GM19324 (cell line): ENCODE results near the gene COL27A1.

Source experiments
- ATAC-seq: cut with Tn5 transposase; IDR thresholded peaks from one replicate; pipeline ENCODE4 v1.9.1; 2021; ENCODE audit warnings: mild to moderate bottlenecking, moderate library complexity; ENCODE audit not compliant: unreplicated experiment, low FRiP score

Gene COL27A1

DNA sequence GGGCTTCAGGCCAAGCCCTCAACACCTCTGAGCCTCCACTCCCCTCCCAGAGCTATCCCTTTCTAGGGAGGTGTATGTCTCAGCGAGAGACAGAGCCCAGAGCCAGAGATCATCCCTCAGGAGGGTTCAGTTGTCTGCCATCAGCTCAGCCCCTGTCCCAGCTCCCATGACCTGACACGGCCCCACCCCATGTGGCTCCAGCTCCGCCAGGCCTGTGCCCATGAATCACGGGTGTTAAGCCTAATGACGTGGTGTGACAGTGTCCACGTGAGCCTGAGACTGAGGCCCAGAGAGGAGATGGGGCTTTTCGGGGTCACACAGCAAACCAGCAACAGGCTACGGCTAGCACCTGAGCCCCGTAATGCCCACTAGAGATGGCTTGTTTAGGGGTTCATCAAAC lies 106.7 kb downstream of the COL27A1 start:
- ATAC-seq = no peak

DNA sequence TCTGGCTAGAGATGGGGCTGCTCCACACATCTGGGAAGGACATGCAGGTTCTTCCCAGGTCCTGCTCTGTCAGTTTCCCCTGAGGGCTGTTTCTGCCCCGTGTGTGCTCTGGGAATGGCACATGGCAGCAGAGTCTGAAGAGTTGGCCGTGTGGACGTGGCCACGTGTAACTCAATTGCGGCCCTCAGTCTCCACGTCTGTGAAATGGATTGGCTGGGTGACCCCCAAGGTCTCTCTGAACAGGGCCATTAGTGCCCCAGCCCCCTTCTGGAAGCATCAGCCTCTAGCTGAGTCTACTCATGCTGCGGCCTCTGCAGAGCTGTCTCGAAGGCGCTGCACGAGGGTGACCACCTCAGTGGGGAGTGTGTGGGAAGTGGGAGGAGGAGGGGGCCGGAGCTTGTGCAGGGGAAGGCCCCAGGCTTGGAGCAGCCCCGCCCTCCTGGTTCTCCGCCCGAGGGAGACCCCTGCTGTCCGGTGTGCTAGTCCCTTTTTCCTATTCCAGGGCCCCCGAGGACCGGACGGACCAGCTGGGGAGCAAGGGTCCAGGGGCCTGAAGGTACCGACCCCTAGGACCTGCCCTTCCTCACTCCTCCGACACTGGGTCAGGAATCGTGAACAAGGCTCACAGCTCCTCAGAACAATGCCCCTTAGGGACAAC lies 108.6 kb downstream of the COL27A1 start:
- no peak for ATAC-seq

DNA sequence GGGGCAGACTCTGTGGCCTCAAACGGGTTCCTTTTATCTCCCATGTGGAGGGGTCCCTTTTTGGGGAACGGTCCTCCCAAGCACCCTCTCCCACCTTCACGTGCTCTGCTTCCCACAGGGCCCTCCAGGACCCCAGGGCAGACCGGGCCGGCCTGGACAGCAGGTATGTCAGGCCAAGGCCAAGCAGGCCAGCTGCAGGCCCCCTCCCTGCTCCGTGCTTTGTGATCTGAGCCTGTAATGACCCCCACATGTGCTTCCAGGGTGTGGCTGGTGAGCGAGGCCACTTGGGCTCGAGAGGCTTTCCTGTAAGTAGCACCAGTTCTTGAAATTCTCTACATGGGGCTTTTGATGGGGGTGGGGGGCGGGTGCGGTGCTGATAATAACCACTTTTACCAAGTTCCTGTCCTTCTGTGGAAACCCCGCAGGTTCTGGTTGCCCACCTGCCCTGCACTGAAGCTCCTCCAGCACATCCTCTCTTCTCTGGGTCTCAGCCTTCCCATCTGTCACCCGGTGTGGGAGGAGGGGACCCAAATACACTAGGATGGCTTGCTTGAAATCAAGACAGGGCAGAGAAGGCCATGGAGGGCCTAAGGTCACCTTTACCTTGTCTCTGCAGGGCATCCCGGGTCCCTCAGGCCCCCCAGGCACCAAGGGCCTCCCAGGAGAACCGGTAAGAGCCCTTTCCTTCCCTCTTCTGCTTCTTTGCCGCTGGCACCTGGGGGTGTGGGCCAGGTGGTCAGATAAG lies 109.6 kb downstream of the COL27A1 start:
- ATAC-seq = no peak

DNA sequence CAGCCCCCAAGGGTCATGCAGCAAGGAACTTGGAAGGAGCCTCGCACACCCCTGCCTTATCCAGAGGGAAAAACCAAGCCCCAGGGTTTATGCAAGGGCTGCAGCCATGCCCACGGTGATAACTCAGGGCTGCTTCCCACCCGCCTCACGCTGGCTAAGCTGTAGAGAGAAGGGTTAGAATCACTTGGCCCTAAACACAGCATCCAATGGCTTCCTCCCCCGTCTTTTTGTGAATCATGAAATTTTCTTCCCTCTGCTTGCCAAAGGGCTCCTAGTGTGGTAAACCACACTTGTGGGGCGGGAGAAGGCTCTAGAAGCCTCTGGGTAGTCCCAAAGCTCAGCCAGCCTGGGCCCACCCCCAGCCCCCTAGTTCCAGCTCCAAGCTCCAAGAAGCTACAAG lies 111.6 kb downstream of the COL27A1 start:
- no peak for ATAC-seq

DNA sequence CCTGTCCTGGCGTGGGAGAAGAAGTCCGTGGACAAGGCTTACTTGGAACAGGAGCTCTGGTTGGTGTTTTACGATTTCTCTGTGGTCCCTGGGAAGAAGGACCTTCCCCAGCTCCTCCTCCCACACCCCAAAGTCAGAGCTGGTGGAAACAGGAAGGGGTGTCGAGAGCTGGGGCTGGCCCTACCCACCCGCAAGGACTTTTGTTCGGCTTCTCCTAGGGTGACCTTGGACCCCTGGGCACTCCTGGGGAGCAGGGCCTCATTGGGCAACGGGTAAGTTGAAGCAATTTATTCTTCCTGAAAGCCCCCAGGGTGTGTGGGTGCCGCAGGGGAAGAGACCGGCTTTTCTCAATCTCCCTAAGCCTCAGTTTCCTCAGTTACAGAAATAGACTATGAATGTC lies 113.7 kb downstream of the COL27A1 start:
- ATAC-seq = no peak

DNA sequence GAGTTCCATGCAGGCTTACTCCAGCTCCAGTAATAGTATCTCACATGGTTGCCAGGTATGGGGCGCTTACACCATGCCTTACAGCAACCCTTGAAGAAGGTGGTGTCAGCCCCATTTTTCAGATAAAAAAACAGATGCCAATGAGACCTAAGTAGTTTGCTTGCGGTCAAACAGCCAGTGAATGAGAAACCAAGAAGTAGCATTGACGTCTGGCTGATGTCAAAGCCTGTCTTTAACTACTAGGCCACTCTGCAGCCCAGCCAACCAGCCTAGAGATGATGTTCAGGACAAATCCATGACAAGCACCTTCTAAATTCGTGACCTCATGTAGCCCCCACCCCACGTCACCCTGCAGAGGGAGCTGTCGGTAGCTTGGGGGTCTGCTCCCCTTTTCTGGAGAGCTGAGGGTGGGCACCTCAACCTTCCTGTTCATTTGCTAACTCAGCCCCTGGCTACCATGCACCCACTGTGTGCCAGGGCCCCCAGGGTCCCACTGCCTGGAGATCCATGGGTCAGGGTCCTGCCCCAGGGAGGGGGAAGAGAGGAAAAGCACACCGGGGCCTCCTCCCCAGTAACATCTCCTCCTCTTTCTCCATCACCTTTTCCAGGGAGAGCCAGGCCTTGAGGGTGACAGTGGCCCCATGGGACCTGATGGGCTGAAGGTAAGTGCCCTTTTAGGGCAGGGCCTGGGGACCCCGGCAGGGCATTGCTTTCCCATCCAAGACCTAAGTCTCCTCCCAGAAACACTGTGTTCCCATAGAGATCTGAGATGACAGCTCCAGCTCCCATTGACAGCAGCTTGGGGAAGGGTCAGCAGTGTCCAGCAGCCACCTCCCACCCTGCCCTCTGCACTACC lies 115.0 kb downstream of the COL27A1 start:
- ATAC-seq = no peak

DNA sequence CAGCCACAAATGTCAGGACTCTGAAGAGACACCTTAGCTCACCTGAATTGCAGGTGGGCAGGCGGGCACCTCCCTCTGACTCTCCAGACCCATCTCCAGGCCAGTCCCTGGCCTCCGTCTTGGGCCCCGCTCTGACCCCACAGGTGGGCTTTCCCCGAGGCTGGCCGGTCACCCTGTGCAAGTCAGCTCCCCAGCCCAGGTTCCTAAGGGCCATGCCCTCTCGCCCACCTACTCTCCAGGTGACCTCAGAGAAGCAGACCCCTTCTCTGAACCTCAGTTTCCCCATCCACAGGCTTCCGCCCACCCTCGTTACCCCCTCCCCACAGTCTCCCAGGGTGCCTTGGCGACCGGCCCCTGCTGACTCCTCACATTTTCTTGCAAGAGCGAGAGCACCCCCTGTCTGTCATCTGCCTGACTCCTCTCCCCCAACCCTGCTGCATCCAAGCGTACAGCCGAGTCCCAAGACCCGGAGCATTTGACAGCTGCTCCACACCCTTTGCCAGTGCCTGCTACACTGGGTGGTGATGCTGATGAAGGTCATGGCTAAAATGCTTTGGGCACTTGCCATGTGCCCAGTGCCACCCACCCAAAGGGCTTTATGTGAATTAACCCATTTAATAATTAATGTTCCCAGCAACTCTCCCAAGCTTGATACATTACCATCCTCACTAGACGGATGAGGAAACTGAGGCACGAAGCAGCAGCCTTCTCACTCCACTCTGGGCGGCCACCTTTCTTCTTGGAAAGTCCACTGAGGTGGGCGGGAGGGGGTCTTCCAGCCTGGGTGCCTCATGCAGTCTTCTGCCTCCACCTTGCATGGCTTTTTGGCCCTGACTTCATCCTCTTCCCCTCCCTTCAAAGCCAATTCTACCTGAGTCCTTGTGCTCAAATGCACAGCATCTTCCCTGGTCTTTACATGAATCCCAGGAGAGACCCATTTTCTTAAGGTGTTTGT lies 116.5 kb downstream of the COL27A1 start:
- no peak for ATAC-seq

DNA sequence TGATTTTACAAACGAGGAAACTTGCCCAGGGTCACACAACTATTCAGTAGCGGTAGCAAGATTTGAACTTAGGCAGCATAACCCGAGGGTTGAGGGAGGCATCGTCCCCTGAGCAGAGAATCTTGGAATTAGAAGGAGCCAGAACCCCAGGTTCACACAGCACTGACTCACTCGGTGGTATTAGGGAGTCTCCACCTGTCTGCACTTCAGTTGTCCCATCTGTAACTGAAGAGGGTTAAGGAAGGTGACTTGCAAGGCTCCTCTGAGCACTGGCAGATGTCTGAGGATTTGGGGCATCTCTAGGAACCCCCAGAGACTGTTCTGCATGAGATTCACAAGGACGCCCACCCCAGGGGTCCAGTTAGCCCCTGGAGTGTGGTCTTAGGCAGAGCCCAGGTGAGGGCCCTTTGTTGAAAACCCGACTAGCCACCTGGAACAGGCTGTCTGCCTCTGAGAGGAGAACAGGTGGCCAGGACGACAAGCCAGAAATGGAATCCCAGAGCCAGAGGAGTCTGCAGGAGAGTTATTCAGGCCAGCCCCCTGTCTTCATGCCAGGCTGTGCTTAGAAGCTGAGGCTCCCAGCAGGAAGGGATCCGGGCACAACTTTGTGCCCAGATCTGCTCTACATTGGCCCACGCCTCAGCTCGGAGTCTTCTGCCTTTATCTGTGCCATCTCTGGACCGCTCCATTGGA lies 117.5 kb downstream of the COL27A1 start:
- no peak for ATAC-seq

DNA sequence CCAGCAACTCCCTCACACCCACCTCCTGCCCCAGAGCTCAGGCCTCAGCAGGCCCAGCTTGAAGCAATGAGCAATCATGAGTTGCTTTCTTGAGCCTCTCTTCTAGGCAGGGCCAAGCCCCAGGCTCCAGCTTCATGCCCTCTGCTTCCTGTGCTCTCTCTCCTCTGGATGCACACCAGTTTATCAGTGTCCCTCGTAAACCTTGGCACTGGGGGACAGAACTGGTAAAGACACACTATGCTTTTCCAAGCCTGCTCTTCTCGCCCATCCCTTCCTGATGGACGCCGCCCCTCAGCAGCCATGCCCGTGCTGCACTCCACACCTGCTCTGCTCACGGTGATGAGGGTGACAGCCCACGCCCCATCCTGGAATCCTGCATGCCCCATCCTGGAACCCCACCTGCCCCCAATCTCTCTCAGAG lies 118.1 kb downstream of the COL27A1 start:
- no peak for ATAC-seq

DNA sequence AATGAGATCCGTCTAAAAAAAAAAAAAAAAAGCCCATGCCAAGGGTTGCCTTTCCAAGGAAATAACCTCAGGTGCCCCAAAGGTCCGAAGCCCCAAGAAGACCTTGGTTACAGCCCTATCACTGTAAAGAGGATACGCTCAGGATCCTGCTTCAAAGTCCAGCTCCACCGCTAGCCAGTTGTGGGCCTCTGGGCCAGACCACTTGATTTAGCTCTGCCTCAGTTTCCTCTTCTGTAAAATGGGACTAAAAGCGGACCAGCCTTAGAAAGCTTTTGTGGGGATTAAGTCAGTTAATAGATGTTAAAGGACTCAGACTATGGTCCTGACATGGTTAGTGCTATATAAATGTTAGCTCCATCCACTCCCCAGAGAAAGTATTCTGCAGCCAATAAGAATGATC lies 118.9 kb downstream of the COL27A1 start:
- ATAC-seq = no peak

DNA sequence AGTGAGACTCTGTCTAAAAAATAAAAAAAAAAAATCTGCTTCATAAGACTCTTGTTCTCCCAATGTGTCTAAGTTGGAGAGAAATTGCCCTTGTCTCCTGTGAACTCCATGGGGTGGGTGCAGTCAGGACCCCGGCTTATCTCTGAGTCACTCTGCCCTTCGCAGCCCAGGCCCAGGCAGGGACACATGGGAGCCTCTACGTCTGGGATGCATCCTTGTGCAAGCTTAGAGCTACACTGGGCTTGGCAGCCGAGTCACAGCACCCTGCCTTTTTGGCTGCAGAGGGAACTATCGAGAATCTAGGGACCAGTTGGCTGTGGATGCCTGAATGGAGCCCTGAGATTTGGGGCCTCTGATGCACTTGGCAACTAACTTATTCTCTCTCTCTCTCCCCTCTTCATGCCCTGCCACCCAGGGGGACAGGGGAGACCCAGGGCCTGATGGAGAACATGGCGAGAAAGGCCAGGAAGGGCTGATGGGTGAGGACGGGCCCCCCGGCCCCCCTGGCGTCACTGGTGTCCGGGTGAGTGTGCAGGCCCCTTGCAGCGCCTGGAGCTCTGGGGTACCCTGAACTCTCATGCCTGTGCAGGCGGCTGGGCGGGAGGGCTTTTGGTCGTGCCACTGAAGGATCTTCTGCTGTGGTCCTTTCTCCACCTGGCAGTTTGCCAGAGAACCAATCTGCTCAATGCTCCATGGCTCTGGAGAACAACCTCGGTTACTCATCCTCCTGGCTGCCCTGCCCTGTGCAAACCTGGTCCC lies 120.1 kb downstream of the COL27A1 start:
- no peak for ATAC-seq

DNA sequence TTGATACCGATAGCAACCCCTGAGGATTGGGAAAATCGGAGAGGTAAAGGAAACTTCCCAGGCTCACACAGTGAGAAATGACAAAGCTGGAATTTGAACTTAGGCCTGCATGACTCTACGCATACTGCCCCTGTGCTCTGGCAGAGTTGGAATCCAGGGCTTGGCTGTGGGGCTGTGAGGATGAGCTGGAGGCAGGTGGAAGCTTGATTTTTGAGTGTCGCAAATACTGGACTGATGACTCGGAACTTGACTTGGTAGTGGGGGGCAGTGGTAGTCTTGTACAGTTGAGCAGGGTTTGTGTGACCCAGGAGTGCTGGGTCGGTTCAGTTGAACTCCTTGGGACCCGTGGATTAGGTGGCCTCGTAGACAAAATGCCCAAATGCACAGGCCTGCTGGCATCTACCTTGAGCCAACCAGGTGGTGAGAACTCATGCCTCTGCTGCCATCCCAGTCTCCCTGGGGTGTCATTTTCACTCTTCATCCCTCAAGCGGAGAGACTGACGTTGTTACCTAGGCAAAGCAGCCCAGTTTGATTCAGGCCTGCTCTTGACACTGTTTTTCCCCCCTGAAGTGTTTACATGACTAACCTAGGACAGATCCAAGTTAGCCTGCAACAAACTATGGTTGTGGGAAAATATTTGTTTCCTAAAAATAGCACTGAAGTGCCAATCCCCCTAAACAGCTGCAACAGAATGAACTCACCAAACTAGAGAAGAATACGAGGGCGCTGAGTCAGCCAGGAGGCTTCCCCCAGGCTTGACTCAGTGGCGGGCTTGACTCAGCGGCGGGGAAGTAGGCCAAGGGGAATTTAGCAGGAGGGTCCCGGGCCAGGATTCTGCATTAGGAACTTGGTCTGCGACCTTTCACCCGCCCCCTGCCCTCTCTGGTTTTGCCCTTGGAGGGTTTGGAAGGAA lies 121.8 kb downstream of the COL27A1 start:
- no peak for ATAC-seq

DNA sequence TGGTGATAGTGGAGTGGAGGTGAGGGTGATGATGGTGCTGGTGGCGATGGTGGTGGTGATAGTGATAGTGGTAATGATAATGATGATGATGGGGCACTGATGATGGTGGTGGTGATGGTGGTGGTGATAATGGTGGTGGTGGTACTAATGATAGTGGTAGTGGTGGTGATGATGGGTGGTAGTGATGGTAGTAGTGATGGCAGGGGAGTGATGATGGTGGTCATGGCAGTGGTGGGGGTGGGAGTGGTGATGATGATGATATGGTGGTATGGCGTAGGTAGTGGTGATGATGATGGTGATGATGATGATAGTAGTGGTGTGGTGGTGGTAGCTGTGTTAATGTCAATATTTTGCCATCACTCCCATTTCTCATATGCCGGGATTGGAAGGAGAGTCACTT lies 123.0 kb downstream of the COL27A1 start:
- no peak for ATAC-seq

DNA sequence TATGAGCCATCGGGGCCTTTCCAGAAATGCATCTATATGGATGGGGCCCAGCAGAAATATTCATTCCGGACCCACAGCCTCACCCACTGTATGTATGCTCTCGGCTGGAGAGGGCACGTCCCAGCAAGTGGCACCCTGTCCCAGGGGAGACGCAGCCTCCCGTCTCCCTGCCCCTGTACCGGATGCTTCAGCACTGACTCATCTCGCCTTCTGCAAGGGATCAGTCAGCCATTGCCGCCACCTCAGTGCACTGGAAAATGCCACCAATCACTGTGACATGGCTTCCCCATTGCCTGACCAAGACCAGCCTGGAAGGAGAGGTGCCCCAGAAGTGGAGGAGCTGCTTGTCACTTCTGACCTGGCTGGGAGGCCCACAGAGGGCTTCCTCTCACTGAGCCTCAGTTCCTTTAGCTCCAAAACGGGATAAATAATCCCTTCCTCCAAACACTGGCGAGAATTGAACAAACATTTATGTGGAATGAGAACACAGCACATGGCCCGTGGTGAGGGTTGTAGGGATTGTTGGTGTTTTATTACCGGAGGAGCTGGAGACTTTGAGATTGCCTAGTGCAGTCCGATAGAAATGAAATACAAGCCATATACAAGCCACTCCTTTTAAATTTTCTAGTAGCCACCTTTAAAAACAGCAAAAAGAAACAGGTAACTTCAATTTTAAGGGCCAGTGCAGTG lies 123.7 kb downstream of the COL27A1 start:
- ATAC-seq = no peak

DNA sequence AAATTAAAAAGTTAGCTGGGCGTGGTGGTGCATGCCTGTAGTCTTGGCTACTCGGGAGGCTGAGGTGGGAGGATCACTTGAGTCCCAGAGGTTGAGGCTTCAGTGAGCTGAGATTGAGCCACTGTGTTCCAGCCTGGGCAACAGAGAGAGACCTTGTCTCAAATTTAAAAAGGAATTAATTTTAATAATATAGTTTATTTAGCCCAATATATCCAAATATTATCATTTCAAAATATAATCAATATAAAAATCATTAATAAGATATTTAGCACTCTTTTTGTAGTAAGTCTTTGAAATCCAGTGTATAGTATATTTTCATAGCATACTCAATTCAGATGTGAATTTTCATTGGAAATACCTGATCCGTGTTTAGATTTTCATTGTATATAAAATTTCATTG lies 124.4 kb downstream of the COL27A1 start:
- no peak for ATAC-seq

DNA sequence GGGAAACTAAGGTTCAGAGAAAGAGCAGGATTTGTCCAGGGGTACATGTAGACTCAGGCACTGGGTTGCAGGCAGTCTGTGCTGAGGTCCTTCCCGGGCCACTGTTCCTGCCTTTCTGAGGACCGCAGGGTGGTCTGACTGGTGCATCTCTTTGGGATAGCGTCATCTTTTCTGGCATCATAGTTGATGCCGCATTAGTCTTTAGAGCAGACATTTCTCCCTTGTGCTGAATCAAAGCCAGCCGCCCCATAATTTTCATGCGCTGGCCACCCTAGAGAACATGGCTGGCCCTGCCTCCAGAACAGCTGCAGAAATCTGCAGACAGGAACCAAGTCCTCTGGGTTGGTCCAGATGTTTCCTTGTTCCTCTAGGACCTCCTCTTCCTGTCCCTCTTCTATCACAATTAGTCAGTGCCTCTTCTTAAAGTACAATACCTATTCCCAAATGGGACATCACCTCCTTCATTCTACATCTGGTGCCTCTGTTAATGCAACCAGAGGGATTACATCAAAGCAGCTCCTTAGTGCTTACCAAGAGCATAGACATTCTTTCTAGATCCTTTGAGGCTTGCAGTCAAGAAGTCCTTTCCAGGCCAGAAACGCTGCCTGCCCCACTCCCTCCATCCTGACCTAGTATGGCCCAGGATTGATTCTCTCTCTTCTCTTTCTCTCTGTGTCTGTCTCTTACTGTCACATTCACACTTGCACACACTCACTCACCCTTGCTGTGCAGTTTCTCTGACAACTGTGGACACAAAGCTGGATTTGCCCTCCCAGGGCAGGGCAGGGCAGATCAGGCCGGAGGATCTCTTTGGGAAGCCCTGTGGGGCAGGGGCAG lies 125.5 kb downstream of the COL27A1 start:
- ATAC-seq = no peak
